NCI-H2029 treated with DMSO at 0.1 percent for 48 hours (cell line): ENCODE data around the gene PAPOLA.
A peak's percentile ranks its signal among the peaks of the same experiment; 100 is the strongest.

Experiments used
- DNase-seq: peaks from one replicate; lab custom pipeline; 2025; lab: John Stamatoyannopoulos, UW

Gene PAPOLA

GRCh38 chr14:96586056-96586455, 83.9 kb downstream of the PAPOLA start:
- no peak for DNase-seq

- DNase-seq: no peak
Measured at GRCh38 chr14:96586921-96587822, 85.0 kb downstream of the PAPOLA start.

- DNase-seq: no peak
Measured at GRCh38 chr14:96587823-96588385, 85.7 kb downstream of the PAPOLA start.

GRCh38 chr14:96588410-96589257, 86.5 kb downstream of the PAPOLA start:
- no peak for DNase-seq

- DNase-seq: no peak
Measured at GRCh38 chr14:96589577-96589976, 87.4 kb downstream of the PAPOLA start.

- no peak for DNase-seq
Measured at GRCh38 chr14:96590190-96590864, 88.1 kb downstream of the PAPOLA start.

- DNase-seq: no peak
Measured at GRCh38 chr14:96592591-96593386, 90.6 kb downstream of the PAPOLA start.

GRCh38 chr14:96594961-96595360, 92.8 kb downstream of the PAPOLA start:
- no peak for DNase-seq

- DNase-seq: no peak
Measured at GRCh38 chr14:96597680-96598079, 95.5 kb downstream of the PAPOLA start.

- DNase-seq: no peak
Measured at GRCh38 chr14:96598332-96598928, 96.2 kb downstream of the PAPOLA start.

GRCh38 chr14:96599076-96599475, 96.9 kb downstream of the PAPOLA start:
- DNase-seq: no peak

GRCh38 chr14:96602186-96602585, 100.0 kb downstream of the PAPOLA start:
- no peak for DNase-seq

GRCh38 chr14:96603350-96604255, 101.4 kb downstream of the PAPOLA start:
- DNase-seq: no peak

- peak; percentile 7 for DNase-seq
Measured at GRCh38 chr14:96614481-96614881, 112.3 kb downstream of the PAPOLA start.

GRCh38 chr14:96616161-96616721, 114.1 kb downstream of the PAPOLA start:
- no peak for DNase-seq
